Kasumi-1 (cell line): Measurements from ENCODE around the gene ASB6.
A peak's percentile ranks its signal among the peaks of the same experiment; 100 is the strongest.
"Not testable (repeated sequence)": the region's sequence is repeated elsewhere in the genome, so short reads cannot be mapped to it uniquely, and the experiment has no call there.

ENCODE experiments used
- DNase-seq, 2 experiments: peaks; one replicate each; lab custom pipeline; 2025; lab: John Stamatoyannopoulos, UW

The ASB6 gene

GRCh38 chr9:129608561-129609481 lies 33.1 kb downstream of the ASB6 start:
- no peak for DNase-seq

- DNase-seq: peak in 1 of 2 experiments; percentile 86
These were observed 34.9 kb downstream of the ASB6 start for GRCh38 chr9:129607027-129607387.

- DNase-seq: no peak
These were observed 35.6 kb downstream of the ASB6 start for GRCh38 chr9:129606161-129607026.

- DNase-seq: no peak
These were observed 37.2 kb downstream of the ASB6 start for GRCh38 chr9:129604766-129605163.

GRCh38 chr9:129604056-129604765 lies 37.7 kb downstream of the ASB6 start:
- DNase-seq: no peak

- peak in 1 of 2 experiments; percentile 20 for DNase-seq
These were observed 39.1 kb downstream of the ASB6 start for GRCh38 chr9:129602598-129603415.

- DNase-seq: no peak
These were observed 40.8 kb downstream of the ASB6 start for GRCh38 chr9:129601082-129601674.

GRCh38 chr9:129598089-129598596 lies 43.8 kb downstream of the ASB6 start:
- peak; percentile 10 to 27 for DNase-seq

- DNase-seq: no peak
These were observed 44.4 kb downstream of the ASB6 start for GRCh38 chr9:129597355-129598088.

GRCh38 chr9:129596541-129597331 lies 45.2 kb downstream of the ASB6 start:
- no peak for DNase-seq

GRCh38 chr9:129595903-129596540 lies 45.9 kb downstream of the ASB6 start:
- peak; percentile 92 for DNase-seq

- no peak for DNase-seq
These were observed 46.6 kb downstream of the ASB6 start for GRCh38 chr9:129595311-129595741.

GRCh38 chr9:129594632-129595031 lies 47.3 kb downstream of the ASB6 start:
- DNase-seq: no peak

GRCh38 chr9:129592790-129593189 lies 49.2 kb downstream of the ASB6 start:
- not testable (repeated sequence) for DNase-seq

GRCh38 chr9:129591916-129592315 lies 50.0 kb downstream of the ASB6 start:
- DNase-seq: no peak

- no peak for DNase-seq
These were observed 51.5 kb downstream of the ASB6 start for GRCh38 chr9:129590466-129590865.

- no peak for DNase-seq
These were observed 54.3 kb downstream of the ASB6 start for GRCh38 chr9:129587487-129588262.

- DNase-seq: no peak
These were observed 55.3 kb downstream of the ASB6 start for GRCh38 chr9:129586685-129587084.
